Bronchial smooth muscle cell (primary cell): ENCODE results near the gene ATF7IP. TPM values are rescaled to one million over a fixed set of nuclear protein-coding genes. Genes with fewer than 3 reads are reported as not detected.

Source experiments
- total RNA-seq: library from RNA; depleted of rRNA; stranded (reverse); fragments of >200 nt; gene quantifications from 2 replicates; pipeline ENCODE4 v1.2.1, GENCODE V29; 2014

ATF7IP gene
- total RNA-seq = 13.6 and 17.0 TPM in 2 replicates

GRCh38 chr12:14365294-14366208, at the start of gene ATF7IP:
ATF7IP (plus strand) TSS chr12:14365682; CDS start chr12:14423916, 58,234 bp downstream.

Other genes starting within 250 kb of the ATF7IP start
- 0.95 and 1.5 TPM in 2 replicates for gene PLBD1, start 202.2 kb downstream of the ATF7IP start, total RNA-seq